HepG2 (cell line): ENCODE results near the gene RNF208. TPM values are rescaled to one million over a fixed set of nuclear protein-coding genes. Genes with fewer than 3 reads are reported as not detected.
A peak's percentile ranks its signal among the peaks of the same experiment; 100 is the strongest.

ENCODE experiments used
- BRD4 ChIP-seq: sonication (generic); formaldehyde crosslinking; IDR thresholded peaks from 2 replicates; pipeline ENCODE4 v1.4.0; 2020; ENCODE audit warnings: missing genetic modification reagents
- FOXA3 ChIP-seq: IDR thresholded peaks from 2 replicates; pipeline ENCODE4 v1.6.1; 2016; ENCODE audit warnings: missing genetic modification reagents, missing compliant biosample characterization
- HOXA9 ChIP-seq: sonication (generic); formaldehyde crosslinking; IDR thresholded peaks from 2 replicates; pipeline ENCODE4 v1.8.1; 2022; ENCODE audit warnings: missing genetic modification reagents, mild to moderate bottlenecking, moderate library complexity, borderline replicate concordance
- JDP2 ChIP-seq: sonication (generic); formaldehyde crosslinking; IDR thresholded peaks from 2 replicates; pipeline ENCODE4 v1.8.1; 2022; ENCODE audit warnings: missing genetic modification reagents, borderline replicate concordance
- NCOR1 ChIP-seq: fragments of 200-600 bp; sonication (generic); IDR thresholded peaks from 2 replicates; pipeline ENCODE4 v1.7.0; 2017; ENCODE audit warnings: antibody characterized with exemption, low read length, borderline replicate concordance
- NR1H2 ChIP-seq: sonication (generic); formaldehyde crosslinking; IDR thresholded peaks from 2 replicates; pipeline ENCODE4 v1.8.1; 2022; ENCODE audit warnings: low read depth, missing genetic modification reagents, borderline replicate concordance
- NR3C1 ChIP-seq: sonication (generic); formaldehyde crosslinking; IDR thresholded peaks from 2 replicates; pipeline ENCODE4 v1.4.0; 2020; ENCODE audit warnings: missing genetic modification reagents
- PHB2 ChIP-seq: fragments of 450-650 bp; IDR thresholded peaks from 2 replicates; pipeline ENCODE4 v1.6.1; 2018; ENCODE audit not compliant: partially characterized antibody
- POGZ ChIP-seq: sonication (generic); formaldehyde crosslinking; IDR thresholded peaks from 2 replicates; pipeline ENCODE4 v1.4.0; 2020; ENCODE audit warnings: mild to moderate bottlenecking, missing genetic modification reagents
- RELA ChIP-seq: sonication (generic); formaldehyde crosslinking; IDR thresholded peaks from 2 replicates; pipeline ENCODE4 v1.4.0; 2020; ENCODE audit warnings: missing genetic modification reagents
- SRY ChIP-seq: sonication (generic); formaldehyde crosslinking; IDR thresholded peaks from 2 replicates; pipeline ENCODE4 v1.8.0; 2022; ENCODE audit warnings: mild to moderate bottlenecking, missing genetic modification reagents
- STAT5B ChIP-seq: sonication (generic); formaldehyde crosslinking; IDR thresholded peaks from 2 replicates; pipeline ENCODE4 v1.4.0; 2020; ENCODE audit warnings: missing genetic modification reagents
- ZFP36L1 ChIP-seq: sonication (generic); formaldehyde crosslinking; IDR thresholded peaks from 2 replicates; pipeline ENCODE4 v1.8.0; 2022; ENCODE audit warnings: mild to moderate bottlenecking, missing genetic modification reagents, moderate library complexity
- ZNF256 ChIP-seq: sonication (generic); formaldehyde crosslinking; conservative IDR thresholded peaks from 2 replicates; pipeline ENCODE4 v1.4.0; 2020; ENCODE audit warnings: missing genetic modification reagents
- ZNF274 ChIP-seq: sonication (generic); formaldehyde crosslinking; IDR thresholded peaks from 2 replicates; pipeline ENCODE4 v1.5.1; 2020; ENCODE audit warnings: mild to moderate bottlenecking, missing genetic modification reagents
- ZNF317 ChIP-seq: sonication (generic); formaldehyde crosslinking; IDR thresholded peaks from 2 replicates; pipeline ENCODE4 v1.5.0; 2020; ENCODE audit warnings: mild to moderate bottlenecking, missing genetic modification reagents
- ZNF431 ChIP-seq: sonication (generic); formaldehyde crosslinking; IDR thresholded peaks from 2 replicates; pipeline ENCODE4 v1.9.0; 2022; ENCODE audit warnings: missing genetic modification reagents, low read depth, mild to moderate bottlenecking, borderline replicate concordance
- ZNF552 ChIP-seq: sonication (generic); formaldehyde crosslinking; IDR thresholded peaks from 2 replicates; pipeline ENCODE4 v1.9.0; 2022; ENCODE audit warnings: missing genetic modification reagents, mild to moderate bottlenecking, borderline replicate concordance
- ZNF556 ChIP-seq: sonication (generic); formaldehyde crosslinking; IDR thresholded peaks from 2 replicates; pipeline ENCODE4 v1.4.0; 2020; ENCODE audit warnings: mild to moderate bottlenecking, missing genetic modification reagents, borderline replicate concordance
- ZNF883 ChIP-seq: sonication (generic); formaldehyde crosslinking; IDR thresholded peaks from 2 replicates; pipeline ENCODE4 v1.5.1; 2020; ENCODE audit warnings: mild to moderate bottlenecking, missing genetic modification reagents; ENCODE audit errors: not compliant biosample characterization
- ZZZ3 ChIP-seq: sonication (generic); formaldehyde crosslinking; IDR thresholded peaks from 2 replicates; pipeline ENCODE4 v1.4.0; 2020; ENCODE audit warnings: missing genetic modification reagents, mild to moderate bottlenecking, borderline replicate concordance
- polyA plus RNA-seq, 8 experiments: library from polyadenylated mRNA; depleted of rRNA in 3 of 8; stranded (reverse) in 7 of 8; unstranded in 1 of 8; fragments of >200 nt; fragmentation: Illumina TruSeq in 4 of 8; extraction: Trizol in 4 of 8; gene quantifications; 2 replicates each; pipeline versions ENCODE4 v1.2.1 to v1.2.3, GENCODE V29; 2011 to 2016; ENCODE audit warnings: low read depth in 4 of 8, missing spikeins in 1 of 8, mixed read lengths in 1 of 8; ENCODE audit not compliant: insufficient read depth in 1 of 8
- total RNA-seq, 5 experiments: library from RNA; depleted of rRNA; stranded (reverse); fragments of >200 nt; fragmentation: Illumina TruSeq; extraction: Trizol; gene quantifications; 2 replicates each; pipeline ENCODE4 v1.2.3, GENCODE V29; 2016; ENCODE audit warnings: low read depth in 1 of 5
- TF ChIP-seq, protein P1 (sequence below): sonication (generic); formaldehyde crosslinking; IDR thresholded peaks from 2 replicates; pipeline ENCODE4 v1.5.1; 2020; ENCODE audit warnings: mild to moderate bottlenecking, missing genetic modification reagents
- TF ChIP-seq, protein P2 (sequence below): sonication (generic); formaldehyde crosslinking; IDR thresholded peaks from 2 replicates; pipeline ENCODE4 v1.4.0; 2020; ENCODE audit warnings: mild to moderate bottlenecking, missing genetic modification reagents, borderline replicate concordance
- TF ChIP-seq, protein P3 (sequence below): fragments of 450-650 bp; IDR thresholded peaks from 2 replicates; pipeline ENCODE4 v1.6.1; 2017

RNF208 gene
- total and polyA plus RNA-seq, 2 of the 13 experiments (the other 11 are each of a cell fraction or from before 2014, with no cell fraction given), result 1.6 to 2.1 TPM

DNA sequence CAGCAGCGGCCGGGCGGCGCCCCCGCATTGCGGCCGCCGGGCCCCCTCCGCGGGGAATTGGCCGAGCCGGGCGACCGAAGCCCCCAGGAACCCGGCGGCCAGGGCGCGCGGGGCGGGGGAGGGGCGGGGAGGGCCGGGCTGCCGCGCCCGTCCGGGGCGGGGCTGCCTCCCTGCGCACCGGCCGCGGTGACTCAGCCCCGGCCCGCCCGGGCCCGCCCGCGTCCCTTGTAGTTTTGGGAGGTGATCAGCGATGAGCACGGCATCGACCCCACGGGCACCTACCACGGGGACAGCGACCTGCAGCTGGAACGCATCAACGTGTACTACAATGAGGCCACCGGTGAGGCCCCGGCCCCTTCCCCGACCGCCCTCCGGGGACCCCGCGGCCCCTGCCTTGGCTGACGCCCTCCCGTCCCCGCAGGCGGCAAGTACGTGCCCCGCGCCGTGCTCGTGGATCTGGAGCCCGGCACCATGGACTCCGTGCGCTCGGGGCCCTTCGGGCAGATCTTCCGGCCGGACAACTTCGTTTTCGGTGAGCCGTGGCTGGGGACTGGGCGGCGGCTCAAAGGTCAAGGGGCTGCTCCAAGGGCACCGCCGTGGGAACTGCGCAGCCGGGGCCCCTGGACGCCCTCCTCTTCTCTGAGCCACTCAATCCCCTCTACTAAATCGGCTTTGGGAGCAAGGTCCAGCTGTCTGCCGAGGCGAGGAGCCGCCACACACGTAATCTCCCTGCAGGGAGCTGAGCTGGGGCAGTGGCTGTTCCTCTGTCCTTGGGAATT lies 19.6 kb upstream of the RNF208 start (continued):
- peak; percentile 49; the same call in 1 of the 2 replicates for TF ChIP-seq ZNF317 (CRISPR knock-in tag)
- TF ChIP-seq, protein P1, sequence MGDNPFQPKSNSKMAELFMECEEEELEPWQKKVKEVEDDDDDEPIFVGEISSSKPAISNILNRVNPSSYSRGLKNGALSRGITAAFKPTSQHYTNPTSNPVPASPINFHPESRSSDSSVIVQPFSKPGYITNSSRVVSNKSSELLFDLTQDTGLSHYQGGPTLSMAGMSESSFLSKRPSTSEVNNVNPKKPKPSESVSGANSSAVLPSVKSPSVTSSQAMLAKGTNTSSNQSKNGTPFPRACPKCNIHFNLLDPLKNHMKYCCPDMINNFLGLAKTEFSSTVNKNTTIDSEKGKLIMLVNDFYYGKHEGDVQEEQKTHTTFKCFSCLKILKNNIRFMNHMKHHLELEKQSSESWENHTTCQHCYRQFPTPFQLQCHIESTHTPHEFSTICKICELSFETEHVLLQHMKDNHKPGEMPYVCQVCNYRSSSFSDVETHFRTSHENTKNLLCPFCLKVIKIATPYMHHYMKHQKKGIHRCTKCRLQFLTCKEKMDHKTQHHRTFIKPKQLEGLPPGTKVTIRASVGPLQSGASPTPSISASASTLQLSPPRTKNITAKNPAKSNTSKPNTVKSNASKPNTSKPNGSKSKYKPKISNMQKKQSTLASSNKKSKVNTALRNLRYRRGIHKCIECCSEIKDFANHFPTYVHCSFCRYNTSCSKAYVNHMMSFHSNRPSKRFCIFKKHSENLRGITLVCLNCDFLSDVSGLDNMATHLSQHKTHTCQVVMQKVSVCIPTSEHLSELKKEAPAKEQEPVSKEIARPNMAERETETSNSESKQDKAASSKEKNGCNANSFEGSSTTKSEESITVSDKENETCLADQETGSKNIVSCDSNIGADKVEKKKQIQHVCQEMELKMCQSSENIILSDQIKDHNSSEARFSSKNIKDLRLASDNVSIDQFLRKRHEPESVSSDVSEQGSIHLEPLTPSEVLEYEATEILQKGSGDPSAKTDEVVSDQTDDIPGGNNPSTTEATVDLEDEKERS (CRISPR knock-in tag), result no peak
- TF ChIP-seq ZNF883, result peak; percentile 73
- no peak for TF ChIP-seq ZNF431 (CRISPR knock-in tag)
- TF ChIP-seq ZNF274 (CRISPR knock-in tag), result peak; percentile 84
- TF ChIP-seq, protein P2, sequence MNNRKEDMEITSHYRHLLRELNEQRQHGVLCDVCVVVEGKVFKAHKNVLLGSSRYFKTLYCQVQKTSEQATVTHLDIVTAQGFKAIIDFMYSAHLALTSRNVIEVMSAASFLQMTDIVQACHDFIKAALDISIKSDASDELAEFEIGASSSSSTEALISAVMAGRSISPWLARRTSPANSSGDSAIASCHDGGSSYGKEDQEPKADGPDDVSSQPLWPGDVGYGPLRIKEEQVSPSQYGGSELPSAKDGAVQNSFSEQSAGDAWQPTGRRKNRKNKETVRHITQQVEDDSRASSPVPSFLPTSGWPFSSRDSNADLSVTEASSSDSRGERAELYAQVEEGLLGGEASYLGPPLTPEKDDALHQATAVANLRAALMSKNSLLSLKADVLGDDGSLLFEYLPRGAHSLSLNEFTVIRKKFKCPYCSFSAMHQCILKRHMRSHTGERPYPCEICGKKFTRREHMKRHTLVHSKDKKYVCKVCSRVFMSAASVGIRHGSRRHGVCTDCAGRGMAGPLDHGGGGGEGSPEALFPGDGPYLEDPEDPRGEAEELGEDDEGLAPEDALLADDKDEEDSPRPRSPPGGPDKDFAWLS (CRISPR knock-in tag), result no peak
- 0 out of 2 replicates have a peak, but pooled peaks have one; percentile 51 for TF ChIP-seq NR1H2
- TF ChIP-seq JDP2 (CRISPR knock-in tag), result no peak; the same call in 1 of the 2 replicates
- no peak for TF ChIP-seq STAT5B (CRISPR knock-in tag)
- peak; percentile 37; the same call in 1 of the 2 replicates for TF ChIP-seq BRD4 (CRISPR knock-in tag)
- TF ChIP-seq SRY (CRISPR knock-in tag), result no peak
- TF ChIP-seq, protein P3, sequence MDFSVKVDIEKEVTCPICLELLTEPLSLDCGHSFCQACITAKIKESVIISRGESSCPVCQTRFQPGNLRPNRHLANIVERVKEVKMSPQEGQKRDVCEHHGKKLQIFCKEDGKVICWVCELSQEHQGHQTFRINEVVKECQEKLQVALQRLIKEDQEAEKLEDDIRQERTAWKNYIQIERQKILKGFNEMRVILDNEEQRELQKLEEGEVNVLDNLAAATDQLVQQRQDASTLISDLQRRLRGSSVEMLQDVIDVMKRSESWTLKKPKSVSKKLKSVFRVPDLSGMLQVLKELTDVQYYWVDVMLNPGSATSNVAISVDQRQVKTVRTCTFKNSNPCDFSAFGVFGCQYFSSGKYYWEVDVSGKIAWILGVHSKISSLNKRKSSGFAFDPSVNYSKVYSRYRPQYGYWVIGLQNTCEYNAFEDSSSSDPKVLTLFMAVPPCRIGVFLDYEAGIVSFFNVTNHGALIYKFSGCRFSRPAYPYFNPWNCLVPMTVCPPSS, result no peak
- TF ChIP-seq ZFP36L1, result no peak
- no peak for TF ChIP-seq ZNF256 (CRISPR knock-in tag)
- TF ChIP-seq NR3C1 (CRISPR knock-in tag), result no peak
- TF ChIP-seq ZNF552, result peak; percentile 40; the same call in 1 of the 2 replicates
- no peak for TF ChIP-seq POGZ (CRISPR knock-in tag)
- 0 out of 2 replicates have a peak, but pooled peaks have one; percentile 9 for TF ChIP-seq HOXA9
- peak; percentile 31; the same call in 1 of the 2 replicates for TF ChIP-seq ZZZ3 (CRISPR knock-in tag)
- TF ChIP-seq NCOR1, result no peak
- peak; percentile 27; the same call in 1 of the 2 replicates for TF ChIP-seq ZNF556 (CRISPR knock-in tag)
- TF ChIP-seq PHB2, result no peak
- TF ChIP-seq RELA (CRISPR knock-in tag), result no peak
- TF ChIP-seq FOXA3 (CRISPR knock-in tag), result 0 out of 2 replicates have a peak, but pooled peaks have one; percentile 3
